ENCODE measurements around the gene COX18. TPM values are rescaled to one million over a fixed set of nuclear protein-coding genes. Genes with fewer than 3 reads are reported as not detected.

The COX18 gene
- total RNA-seq, 2 experiments from 2014 or later, result 5.2 to 6.3 TPM

- CTCF ChIA-PET, result no interaction called here
- Histone ChIP-seq H3K27me3 (ENCODE audit: control insufficient read depth in 1 of 2, insufficient read depth in 2 of 2, low read length in 2 of 2) (no peaks in the 10 kb centered on the region), H3K27ac (ENCODE audit: low read depth in 1 of 2, low read length in 2 of 2) (no peak overlapping the region), H3K4me3 (ENCODE audit: low read length) (no peak overlapping the region), H3K4me1 (ENCODE audit: insufficient read depth, low read length) (no peaks in the 10 kb centered on the region), H3K9me3 (ENCODE audit: control insufficient read depth in 1 of 2, insufficient read depth in 1 of 2, low read length in 2 of 2) (no peaks in the 10 kb centered on the region), H3K36me3 (ENCODE audit: insufficient read depth, low read length) (peaks cover 61% of the 10 kb centered on the region)
- ATAC-seq (ENCODE audit: poor library complexity) (no peak), DNase-seq (no peak)
- no peak overlapping the region for H3K4me3 Mint-ChIP-seq
- POLR2A ChIA-PET, result no interaction called here
- peaks cover 84% of the 10 kb centered on the region for H3K36me3 Mint-ChIP-seq (ENCODE audit: low read depth)
- no peaks in the 10 kb centered on the region for H3K9me3 Mint-ChIP-seq
- intact Hi-C loops (cut with DNase I, micrococcal nuclease), result no loop called here
- no peaks in the 10 kb centered on the region for H3K27me3 Mint-ChIP-seq
- peak overlapping the region; percentile 33 for H3K27ac Mint-ChIP-seq
- TF ChIP-seq, protein P1, sequence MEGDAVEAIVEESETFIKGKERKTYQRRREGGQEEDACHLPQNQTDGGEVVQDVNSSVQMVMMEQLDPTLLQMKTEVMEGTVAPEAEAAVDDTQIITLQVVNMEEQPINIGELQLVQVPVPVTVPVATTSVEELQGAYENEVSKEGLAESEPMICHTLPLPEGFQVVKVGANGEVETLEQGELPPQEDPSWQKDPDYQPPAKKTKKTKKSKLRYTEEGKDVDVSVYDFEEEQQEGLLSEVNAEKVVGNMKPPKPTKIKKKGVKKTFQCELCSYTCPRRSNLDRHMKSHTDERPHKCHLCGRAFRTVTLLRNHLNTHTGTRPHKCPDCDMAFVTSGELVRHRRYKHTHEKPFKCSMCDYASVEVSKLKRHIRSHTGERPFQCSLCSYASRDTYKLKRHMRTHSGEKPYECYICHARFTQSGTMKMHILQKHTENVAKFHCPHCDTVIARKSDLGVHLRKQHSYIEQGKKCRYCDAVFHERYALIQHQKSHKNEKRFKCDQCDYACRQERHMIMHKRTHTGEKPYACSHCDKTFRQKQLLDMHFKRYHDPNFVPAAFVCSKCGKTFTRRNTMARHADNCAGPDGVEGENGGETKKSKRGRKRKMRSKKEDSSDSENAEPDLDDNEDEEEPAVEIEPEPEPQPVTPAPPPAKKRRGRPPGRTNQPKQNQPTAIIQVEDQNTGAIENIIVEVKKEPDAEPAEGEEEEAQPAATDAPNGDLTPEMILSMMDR (IDR thresholded peaks at IDR 0.05), result no peak
- no peaks in the 10 kb centered on the region for H3K4me1 Mint-ChIP-seq (ENCODE audit: low read depth)
Measured at GRCh38 chr4:73098016-73098415, 28.5 kb upstream of the COX18 start.

DNA sequence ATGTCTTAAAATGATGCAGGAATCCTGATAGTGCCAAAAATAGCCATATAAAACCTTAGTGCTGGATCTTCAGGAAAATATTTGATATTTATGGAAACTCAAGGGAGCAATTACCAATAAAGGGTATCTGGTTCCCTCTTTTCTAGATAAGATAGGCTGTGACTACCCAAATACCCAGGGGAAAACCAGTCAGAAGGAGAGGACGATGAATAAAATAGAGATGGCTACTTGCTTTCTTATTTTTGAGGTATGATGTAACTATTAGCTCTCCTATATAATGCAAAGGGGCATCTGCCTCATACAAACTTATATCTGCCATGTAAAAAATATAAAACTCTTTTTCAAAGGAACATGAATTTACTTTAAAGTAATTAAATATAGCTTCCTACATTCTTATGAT is 23.4 kb upstream of the COX18 start:
- Mint-ChIP-seq H3K36me3 (ENCODE audit: low read depth) (peaks cover 74% of the 10 kb centered on the region), H3K27ac (no peak overlapping the region), H3K9me3 (no peaks in the 10 kb centered on the region), H3K4me1 (ENCODE audit: low read depth) (peaks cover 9% of the 10 kb centered on the region), H3K4me3 (no peak overlapping the region), H3K27me3 (no peaks in the 10 kb centered on the region)
- no peak overlapping the region for H3K4me3 ChIP-seq (ENCODE audit: low read length)
- CTCF ChIA-PET, result interaction anchor here (0.7 kb wide), 1 partner anchor 43 kb away, joined by 3 read pairs; no protein-coding TSS in a partner anchor
- H3K36me3 ChIP-seq (ENCODE audit: insufficient read depth, low read length), result peaks cover 44% of the 10 kb centered on the region
- intact Hi-C loops (cut with DNase I, micrococcal nuclease), result no loop called here
- TF ChIP-seq, protein P1 (IDR thresholded peaks at IDR 0.05), result no peak
- no peak overlapping the region for H3K27ac ChIP-seq (ENCODE audit: low read depth in 1 of 2, low read length in 2 of 2)
- no peaks in the 10 kb centered on the region for H3K9me3 ChIP-seq (ENCODE audit: control insufficient read depth in 1 of 2, insufficient read depth in 1 of 2, low read length in 2 of 2)
- no peak for DNase-seq
- H3K4me1 ChIP-seq (ENCODE audit: insufficient read depth, low read length), result no peaks in the 10 kb centered on the region
- no peaks in the 10 kb centered on the region for H3K27me3 ChIP-seq (ENCODE audit: control insufficient read depth in 1 of 2, insufficient read depth in 2 of 2, low read length in 2 of 2)
- no peak for ATAC-seq (ENCODE audit: poor library complexity)
- POLR2A ChIA-PET, result interaction anchor here (0.6 kb wide), 1 partner anchor 23 kb away, joined by 3 read pairs; no protein-coding TSS in a partner anchor

- Histone ChIP-seq H3K9me3 (ENCODE audit: control insufficient read depth in 1 of 2, insufficient read depth in 1 of 2, low read length in 2 of 2) (no peaks in the 10 kb centered on the region), H3K27me3 (ENCODE audit: control insufficient read depth in 1 of 2, insufficient read depth in 2 of 2, low read length in 2 of 2) (no peaks in the 10 kb centered on the region), H3K4me1 (ENCODE audit: insufficient read depth, low read length) (peaks cover 8% of the 10 kb centered on the region), H3K4me3 (ENCODE audit: low read length) (no peak overlapping the region), H3K27ac (ENCODE audit: low read depth in 1 of 2, low read length in 2 of 2) (no peak overlapping the region), H3K36me3 (ENCODE audit: insufficient read depth, low read length) (peaks cover 29% of the 10 kb centered on the region)
- no peak for DNase-seq
- intact Hi-C loops (cut with DNase I, micrococcal nuclease), result no loop called here
- Mint-ChIP-seq H3K27me3 (no peaks in the 10 kb centered on the region), H3K9me3 (no peaks in the 10 kb centered on the region), H3K27ac (no peak overlapping the region), H3K36me3 (ENCODE audit: low read depth) (peaks cover 61% of the 10 kb centered on the region), H3K4me1 (ENCODE audit: low read depth) (peaks cover 19% of the 10 kb centered on the region), H3K4me3 (no peak overlapping the region)
- POLR2A ChIA-PET, result no interaction called here
- CTCF ChIA-PET, result no interaction called here
- TF ChIP-seq, protein P1 (IDR thresholded peaks at IDR 0.05), result no peak
- no peak for ATAC-seq (ENCODE audit: poor library complexity)
Measured at GRCh38 chr4:73090738-73091137, 21.2 kb upstream of the COX18 start.

Data from CD4-positive, alpha-beta T cell (primary cell).